Spleen (tissue), 11 donors: ENCODE data around the gene WFDC1. TPM values are rescaled to one million over a fixed set of nuclear protein-coding genes. Genes with fewer than 3 reads are reported as not detected.

Experiments used
- DNase-seq: peaks from one replicate; pipeline ENCODE4 v3.0.0-alpha.2; 2020
- H3K27ac ChIP-seq, 8 donors: fragments of 200-600 bp; sonication (generic) in 7 of 8; 1 replicate in 4 of 8; 2 replicates in 4 of 8; pipeline versions ENCODE4 v1.5.0 to v1.8.0; 2016 to 2021; ENCODE audit warnings: inconsistent platforms in 4 of 8, mild to moderate bottlenecking in 4 of 8, moderate library complexity in 1 of 8
- H3K27me3 ChIP-seq, 7 donors: fragments of 200-600 bp; sonication (generic) in 6 of 7; replicated peaks in 1 of 7; 1 replicate in 4 of 7; 2 replicates in 3 of 7; pipeline versions ENCODE4 v1.5.0 to v1.8.0; 2016 to 2021; ENCODE audit warnings: inconsistent platforms in 3 of 7, mild to moderate bottlenecking in 1 of 7
- H3K36me3 ChIP-seq, 6 donors: fragments of 200-600 bp; sonication (generic) in 5 of 6; 1 replicate in 4 of 6; 2 replicates in 2 of 6; pipeline versions ENCODE4 v1.5.0 to v1.8.0; 2016 to 2021; ENCODE audit warnings: inconsistent platforms in 2 of 6
- H3K4me1 ChIP-seq, 6 donors: fragments of 200-600 bp; sonication (generic) in 5 of 6; 1 replicate in 3 of 6; 2 replicates in 3 of 6; pipeline versions ENCODE4 v1.5.0 to v1.8.0; 2016 to 2021; ENCODE audit warnings: inconsistent platforms in 3 of 6
- H3K4me3 ChIP-seq, 8 donors: fragments of 200-600 bp; sonication (generic) in 7 of 8; 1 replicate in 4 of 8; 2 replicates in 4 of 8; pipeline versions ENCODE4 v1.5.0 to v1.8.0; 2016 to 2021; ENCODE audit warnings: inconsistent platforms in 4 of 8, mild to moderate bottlenecking in 4 of 8, moderate library complexity in 2 of 8
- H3K9me3 ChIP-seq, 8 donors: fragments of 200-600 bp; sonication (generic) in 7 of 8; 1 replicate in 4 of 8; 2 replicates in 4 of 8; pipeline versions ENCODE4 v1.5.0 to v1.8.0; 2016 to 2021; ENCODE audit warnings: inconsistent platforms in 4 of 8
- CTCF ChIP-seq, 11 experiments: fragments of 200-600 bp in 7 of 11; fragments of 450-650 bp in 4 of 11; sonication (generic) in 4 of 11; IDR thresholded peaks in 8 of 11; conservative IDR thresholded peaks in 3 of 11; 1 replicate in 7 of 11; 2 replicates in 4 of 11; pipeline versions ENCODE4 v1.4.0 to v1.8.0; 2016 to 2021; ENCODE audit warnings: antibody characterized with exemption in 11 of 11, inconsistent platforms in 4 of 11, mild to moderate bottlenecking in 1 of 11
- POLR2A ChIP-seq, 3 donors: fragments of 450-650 bp; IDR thresholded peaks; one replicate each; pipeline ENCODE4 v1.5.1; 2017; ENCODE audit warnings: antibody characterized with exemption in 3 of 3, mild to moderate bottlenecking in 1 of 3
- POLR2AphosphoS5 ChIP-seq, 3 donors: sonication (generic); formaldehyde crosslinking; IDR thresholded peaks; one replicate each; pipeline ENCODE4 v1.5.1; 2017; ENCODE audit warnings: antibody characterized with exemption in 3 of 3
- WGBS, 5 donors: extraction: QIAGEN DNeasy Blood & Tissue Kit in 3 of 5; methylation state at CpG; one replicate each; pipeline versions ENCODE4 v1.1.5 to v1.1.7; 2013 to 2018; 5-methylcytosine and 5-hydroxymethylcytosine counted together
- intact Hi-C: fragments of 100-400 bp; cut with DNase I; formaldehyde crosslinking; loops from one replicate; pipeline ENCODE4 v1.15.0; 2023; ENCODE audit warnings: low total_unique reads
- polyA plus RNA-seq, 3 donors: library from polyadenylated mRNA; stranded (reverse); fragments of 200-250 nt; gene quantifications; one replicate each; pipeline ENCODE4 v1.2.1, GENCODE V29; 2013
- total RNA-seq, 7 donors: library from RNA; depleted of rRNA in 3 of 7; stranded (reverse); fragments of >200 nt in 3 of 7; fragmentation: NEBNext Ultra II Directional in 4 of 7; extraction: Animal tissue kit (Norgen Biotek cat#: 25700) in 4 of 7; gene quantifications; one replicate each; pipeline versions ENCODE4 v1.1.0 to v1.2.1, GENCODE V29; 2016 to 2021
- donor health status: healthy with polysubstance abuse.
- donor health status: DM: no; HTN: no; CAD: no; lungs with moderate emphysema.
- donor health status: DM: no; HTN: no; CAD: no.
- donor health status: Bipolar disorder and iron deficiency.
- donor health status: healthy.
- donor health status: DM: no; HTN: no; CAD: no.
- donor health status: DM: yes; HTN: yes; CAD: no.

Gene WFDC1
- total and polyA plus RNA-seq, 10 donors: 1.6 to 6.6 (median 2.2) TPM

DNA sequence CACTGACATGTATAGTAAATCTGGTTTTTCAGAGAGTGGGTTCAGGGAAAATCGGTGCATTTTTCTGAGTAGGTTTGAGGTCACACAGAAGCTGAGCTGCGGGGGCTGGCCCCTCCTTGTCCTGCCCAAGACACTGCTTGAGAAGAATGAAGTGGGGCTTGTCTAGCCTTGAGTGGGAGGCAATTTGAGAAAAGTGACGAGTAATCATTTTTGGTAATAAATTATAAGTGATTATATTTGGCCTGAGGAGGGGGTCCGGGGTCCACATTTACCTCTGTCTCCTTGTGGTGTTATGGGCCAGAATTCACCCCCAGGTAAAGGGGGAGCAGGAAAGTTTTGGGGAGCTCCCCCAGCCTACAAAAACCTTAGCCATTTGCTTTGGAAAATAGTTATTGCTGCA, 28.1 kb downstream of the WFDC1 start:
- no peak for DNase-seq
- Histone ChIP-seq H3K27ac (no peak overlapping the region), H3K36me3 (no peaks in the 10 kb centered on the region), H3K4me1 (no peaks in the 10 kb centered on the region), H3K4me3 (no peak overlapping the region), H3K9me3 (peaks cover 0 to 9% (median 8%) of the 10 kb centered on the region in 8 donors), H3K27me3 (peaks cover 0 to 8% (median 0%) of the 10 kb centered on the region in 7 donors)
- TF ChIP-seq CTCF (IDR thresholded peaks at IDR 0.05 in 8 of 11, conservative IDR thresholded peaks at IDR 0.05 in 3 of 11): no peak
- TF ChIP-seq POLR2AphosphoS5 (IDR thresholded peaks at IDR 0.05): no peak
- no peak for TF ChIP-seq POLR2A (IDR thresholded peaks at IDR 0.05)
- intact Hi-C loops: no loop called here
- 75 to 86% (median 82%) methylated on average over 4 of the region's 4 CpGs for WGBS, 5 donors

GRCh38 chr16:84323606-84324005, 28.9 kb downstream of the WFDC1 start:
- WGBS, 5 donors: 62 to 89% (median 84%) methylated on average over 7 of the region's 7 CpGs
- intact Hi-C loops: no loop called here
- H3K9me3 ChIP-seq: peaks cover 0 to under 1% (median 0%) of the 10 kb centered on the region in 8 donors
- peaks cover 0 to 15% (median 0%) of the 10 kb centered on the region in 7 donors for H3K27me3 ChIP-seq
- no peak for DNase-seq
- no peaks in the 10 kb centered on the region for H3K4me1 ChIP-seq
- no peaks in the 10 kb centered on the region for H3K36me3 ChIP-seq
- peak overlapping the region in 3 of 8 donors; percentile 8 to 35 (median 20) for H3K27ac ChIP-seq
- no peak for TF ChIP-seq CTCF (IDR thresholded peaks at IDR 0.05 in 8 of 11, conservative IDR thresholded peaks at IDR 0.05 in 3 of 11)
- no peak overlapping the region for H3K4me3 ChIP-seq

DNA sequence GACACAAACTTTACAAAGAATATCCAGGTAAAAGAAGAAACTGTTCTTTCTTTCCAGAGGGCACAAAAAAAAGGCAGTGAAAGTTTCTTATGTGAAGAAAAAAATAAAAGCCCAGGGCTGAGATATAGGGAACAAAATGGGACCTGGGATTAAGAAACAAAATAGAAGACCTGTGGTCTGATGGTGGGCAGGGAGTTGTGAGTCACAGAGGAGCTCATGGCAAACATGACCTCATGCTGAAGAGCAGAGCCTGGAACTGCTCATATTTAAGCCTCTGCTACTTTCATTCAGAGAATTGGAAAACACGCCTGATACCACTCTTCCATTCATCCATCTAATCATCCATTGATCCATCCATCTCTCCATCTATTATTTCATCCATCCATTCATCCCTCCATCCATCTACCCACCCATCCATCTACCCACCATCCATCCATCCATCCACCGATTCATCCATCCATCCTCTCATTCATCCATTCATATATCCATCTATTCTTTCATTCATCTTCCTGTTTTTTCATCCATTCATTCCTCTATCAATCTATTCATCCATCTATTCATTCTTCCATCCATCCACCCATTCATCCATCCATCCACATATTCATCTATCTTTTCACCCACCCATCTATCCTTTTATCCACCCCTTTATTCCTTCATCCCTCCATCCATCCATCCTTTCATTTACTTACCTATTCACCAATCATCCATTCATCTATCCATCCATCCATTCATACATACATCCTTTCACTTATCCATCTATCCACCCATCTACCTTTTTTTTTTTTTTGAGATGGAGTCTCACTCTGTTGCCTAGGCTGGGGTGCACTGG, 30.0 kb downstream of the WFDC1 start:
- TF ChIP-seq POLR2A (IDR thresholded peaks at IDR 0.05) (no peak), POLR2AphosphoS5 (IDR thresholded peaks at IDR 0.05) (no peak), CTCF (IDR thresholded peaks at IDR 0.05 in 8 of 11, conservative IDR thresholded peaks at IDR 0.05 in 3 of 11) (no peak)
- no peaks in the 10 kb centered on the region for H3K4me1 ChIP-seq
- H3K4me3 ChIP-seq: no peak overlapping the region
- H3K27ac ChIP-seq: no peak overlapping the region
- peaks cover 0 to 15% (median 0%) of the 10 kb centered on the region in 7 donors for H3K27me3 ChIP-seq
- DNase-seq: no peak
- 44 to 50% (median 47%) methylated on average over 2 of the region's 2 CpGs for WGBS, 5 donors
- intact Hi-C loops: no loop called here
- no peaks in the 10 kb centered on the region for H3K9me3 ChIP-seq
- no peaks in the 10 kb centered on the region for H3K36me3 ChIP-seq

DNA sequence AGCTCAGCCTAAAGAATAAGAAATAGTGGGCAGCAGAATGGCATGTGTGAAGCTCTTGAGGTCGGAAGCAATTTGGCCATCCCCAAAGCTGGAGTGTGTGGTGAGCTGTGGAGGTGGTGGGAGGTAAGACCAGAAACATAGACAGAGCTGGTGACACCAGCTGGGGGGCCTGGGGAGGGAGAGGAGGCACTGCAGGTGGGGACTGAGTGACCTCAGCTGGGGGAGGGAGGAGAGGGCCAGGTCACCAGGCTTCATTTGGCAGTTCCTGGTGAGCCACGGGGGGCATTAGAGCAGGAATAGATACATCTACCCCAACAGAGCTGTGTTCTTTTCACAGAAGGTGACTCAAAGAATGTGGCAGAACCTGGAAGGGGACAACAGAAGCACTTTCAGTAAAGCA, 31.9 kb downstream of the WFDC1 start:
- no peaks in the 10 kb centered on the region for H3K9me3 ChIP-seq
- intact Hi-C loops: no loop called here
- TF ChIP-seq CTCF (IDR thresholded peaks at IDR 0.05 in 8 of 11, conservative IDR thresholded peaks at IDR 0.05 in 3 of 11) (no peak), POLR2A (IDR thresholded peaks at IDR 0.05) (no peak), POLR2AphosphoS5 (IDR thresholded peaks at IDR 0.05) (no peak)
- no peak for DNase-seq
- no peak overlapping the region for H3K4me3 ChIP-seq
- H3K36me3 ChIP-seq: no peaks in the 10 kb centered on the region
- 71 to 94% (median 85%) methylated on average over 2 of the region's 2 CpGs for WGBS, 5 donors
- peaks cover 0 to 22% (median 0%) of the 10 kb centered on the region in 7 donors for H3K27me3 ChIP-seq
- no peaks in the 10 kb centered on the region for H3K4me1 ChIP-seq
- no peak overlapping the region for H3K27ac ChIP-seq
